NCI-H526 treated with DMSO at 0.1 percent for 48 hours (cell line): ENCODE data around the gene DDO.

Experiments used
- DNase-seq: peaks from one replicate; lab custom pipeline; 2025; lab: John Stamatoyannopoulos, UW

The DDO gene

DNA sequence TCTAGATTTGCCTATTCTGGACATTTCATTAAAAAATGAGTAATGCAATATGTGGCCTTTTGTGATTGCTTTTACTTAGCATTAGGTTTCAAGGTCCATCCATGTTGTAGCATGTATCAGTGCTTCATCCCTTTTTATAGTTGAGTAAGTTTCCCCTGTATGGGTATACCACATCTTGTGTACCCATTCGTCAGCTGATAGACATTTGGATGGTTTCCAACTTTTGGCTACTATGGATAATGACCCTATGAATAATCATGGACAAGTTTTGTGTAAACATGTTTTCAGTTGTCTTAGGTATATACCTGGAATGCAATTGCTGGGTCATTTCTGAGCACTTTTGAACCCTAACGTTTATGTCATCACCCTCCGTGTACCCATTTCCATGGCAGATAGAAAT, 72.6 kb downstream of the DDO start:
- peak; percentile 21 for DNase-seq
